IPS-NIHi7 (cell line): Measurements from ENCODE around the gene MLH3.

Experiments
- DNase-seq: peaks from one replicate; pipeline ENCODE4 v3.0.0; 2012; ENCODE audit warnings: mixed read lengths; ENCODE audit errors: extremely low spot score

MLH3 gene

DNA sequence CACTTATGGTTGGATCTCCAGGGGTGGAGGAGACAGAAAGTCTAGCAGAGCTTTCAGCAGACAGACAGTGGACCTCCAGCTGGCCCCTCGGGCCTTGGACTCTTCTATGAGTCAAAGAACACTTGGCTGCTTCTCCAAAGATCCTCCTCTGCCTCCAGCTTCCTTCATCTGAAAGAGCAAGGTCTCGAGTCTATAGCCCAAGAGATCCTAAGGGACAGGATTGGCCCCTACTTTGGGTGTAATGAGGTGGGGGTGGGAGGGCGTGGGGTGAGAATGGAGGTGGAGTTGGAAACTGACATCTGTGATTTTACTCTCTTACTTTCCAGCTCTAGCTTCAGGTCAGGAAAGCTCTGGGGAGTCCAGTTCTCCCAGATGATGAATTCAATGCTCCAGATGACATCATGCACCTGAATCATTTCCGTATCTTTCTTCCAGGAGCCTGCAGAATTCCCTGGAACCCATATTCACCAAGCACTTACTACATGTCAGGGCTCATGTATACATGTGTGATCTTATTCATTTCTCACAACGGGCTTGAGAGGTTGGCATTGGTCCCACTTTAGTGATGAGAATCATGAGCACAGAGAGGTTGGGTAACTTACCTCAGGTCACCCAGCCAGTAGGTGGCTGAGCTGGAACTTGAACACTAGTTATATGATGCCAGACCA lies 85.6 kb downstream of the MLH3 start:
- DNase-seq = no peak

- DNase-seq = no peak
These were observed 86.3 kb downstream of the MLH3 start for GRCh38 chr14:74964787-74965485.
